HEK293 (cell line): ENCODE measurements around the gene TMEM121.
A peak's percentile ranks its signal among the peaks of the same experiment; 100 is the strongest.
"Not testable (repeated sequence)": the region's sequence is repeated elsewhere in the genome, so short reads cannot be mapped to it uniquely, and the experiment has no call there.

ENCODE experiments used
- CTCF ChIA-PET: fragments of 350-600 bp; formaldehyde crosslinking; extraction: SDS; loops from one replicate; lab custom pipeline; 2021; ENCODE audit warnings: antibody characterized with exemption; lab: Yijun Ruan, JAX
- POLR2A ChIA-PET: fragments of 300-600 bp; formaldehyde crosslinking; extraction: SDS; loops from one replicate; lab custom pipeline; 2020; ENCODE audit warnings: antibody characterized with exemption, inconsistent platforms; lab: Yijun Ruan, JAX
- H3K27ac ChIP-seq: fragments of 200-500 bp; sonication (Bioruptor generic); 2 replicates; pipeline ENCODE4 v1.5.1; 2014; ENCODE audit warnings: low read depth, low read length, control low read depth, inconsistent platforms; ENCODE audit errors: extremely low read depth
- H3K36me3 ChIP-seq, 2 experiments: fragments of 200-500 bp in 1 of 2; sonication (Bioruptor generic) in 1 of 2; 1 replicate in 1 of 2; 2 replicates in 1 of 2; pipeline ENCODE4 v1.5.1; 2014 to 2017; ENCODE audit warnings: inconsistent platforms in 2 of 2, low read length in 2 of 2; ENCODE audit not compliant: control insufficient read depth in 2 of 2, insufficient read depth in 1 of 2
- H3K4me1 ChIP-seq: fragments of 200-500 bp; sonication (Bioruptor generic); 2 replicates; pipeline ENCODE4 v1.5.1; 2014; ENCODE audit warnings: mild to moderate bottlenecking, low read length, inconsistent platforms; ENCODE audit not compliant: control insufficient read depth, insufficient read depth
- H3K4me3 ChIP-seq: 2 replicates; pipeline ENCODE4 v1.5.1; 2011; ENCODE audit warnings: low read depth, mild to moderate bottlenecking, control low read depth, low read length, moderate library complexity
- H3K9me3 ChIP-seq: fragments of 200-500 bp; sonication (Bioruptor generic); 2 replicates; pipeline ENCODE4 v1.5.1; 2014; ENCODE audit warnings: low read depth, low read length, inconsistent platforms; ENCODE audit not compliant: control insufficient read depth, insufficient read depth
- EGR2 ChIP-seq: fragments of 450-650 bp; formaldehyde crosslinking; IDR thresholded peaks from 2 replicates; pipeline ENCODE4 v1.5.1; 2016; ENCODE audit warnings: low read depth, missing biosample characterization, missing genetic modification characterization
- GLI4 ChIP-seq: fragments of 450-650 bp; formaldehyde crosslinking; IDR thresholded peaks from 2 replicates; pipeline ENCODE4 v1.5.1; 2016; ENCODE audit warnings: missing biosample characterization, missing genetic modification characterization
- HOXD13 ChIP-seq: sonication (generic); formaldehyde crosslinking; IDR thresholded peaks from 2 replicates; pipeline ENCODE4 v1.8.0; 2022; ENCODE audit warnings: missing genetic modification reagents, borderline replicate concordance
- KLF1 ChIP-seq: fragments of 450-650 bp; formaldehyde crosslinking; IDR thresholded peaks from 2 replicates; pipeline ENCODE4 v1.5.1; 2016; ENCODE audit warnings: missing biosample characterization, missing genetic modification characterization
- KLF16 ChIP-seq: fragments of 450-650 bp; formaldehyde crosslinking; IDR thresholded peaks from 2 replicates; pipeline ENCODE4 v1.5.1; 2017; ENCODE audit warnings: missing biosample characterization, missing genetic modification characterization
- MEIS1 ChIP-seq: sonication (generic); formaldehyde crosslinking; IDR thresholded peaks from 2 replicates; pipeline ENCODE4 v1.8.1; 2022; ENCODE audit warnings: missing genetic modification reagents, mild to moderate bottlenecking, borderline replicate concordance
- SETDB1 ChIP-seq: IDR thresholded peaks from one replicate; pipeline ENCODE4 v1.6.1; 2017; ENCODE audit warnings: mild to moderate bottlenecking, low read length, moderate library complexity, mixed read lengths; ENCODE audit not compliant: insufficient read length
- ZEB2 ChIP-seq: fragments of 450-650 bp; formaldehyde crosslinking; IDR thresholded peaks from 2 replicates; pipeline ENCODE4 v1.5.1; 2016; ENCODE audit warnings: missing biosample characterization, missing genetic modification characterization
- ZFHX2 ChIP-seq: fragments of 450-650 bp; formaldehyde crosslinking; conservative IDR thresholded peaks from 2 replicates; pipeline ENCODE4 v1.5.1; 2016; ENCODE audit warnings: missing biosample characterization, missing genetic modification characterization
- ZNF133 ChIP-seq: fragments of 450-650 bp; formaldehyde crosslinking; IDR thresholded peaks from 2 replicates; pipeline ENCODE4 v1.5.1; 2016; ENCODE audit warnings: missing biosample characterization, missing genetic modification characterization
- ZNF169 ChIP-seq: fragments of 450-650 bp; formaldehyde crosslinking; IDR thresholded peaks from 2 replicates; pipeline ENCODE4 v1.5.1; 2016; ENCODE audit warnings: missing biosample characterization, missing genetic modification characterization
- ZNF223 ChIP-seq: fragments of 450-650 bp; formaldehyde crosslinking; IDR thresholded peaks from 2 replicates; pipeline ENCODE4 v1.5.1; 2016; ENCODE audit warnings: missing biosample characterization, missing genetic modification characterization
- ZNF404 ChIP-seq: fragments of 450-650 bp; formaldehyde crosslinking; IDR thresholded peaks from 2 replicates; pipeline ENCODE4 v1.5.1; 2017; ENCODE audit warnings: missing biosample characterization, missing genetic modification characterization
- ZNF433 ChIP-seq: fragments of 450-650 bp; formaldehyde crosslinking; IDR thresholded peaks from 2 replicates; pipeline ENCODE4 v1.5.1; 2016; ENCODE audit warnings: missing biosample characterization, missing genetic modification characterization, low read depth
- ZNF621 ChIP-seq: fragments of 450-650 bp; formaldehyde crosslinking; IDR thresholded peaks from 2 replicates; pipeline ENCODE4 v1.5.1; 2017; ENCODE audit warnings: missing biosample characterization, missing genetic modification characterization
- TF ChIP-seq, protein P1 (sequence below): fragments of 450-650 bp; formaldehyde crosslinking; IDR thresholded peaks from 2 replicates; pipeline ENCODE4 v1.5.1; 2016; ENCODE audit warnings: missing biosample characterization, missing genetic modification characterization, borderline replicate concordance
- TF ChIP-seq, protein P2 (sequence below): fragments of 450-650 bp; formaldehyde crosslinking; IDR thresholded peaks from 2 replicates; pipeline ENCODE4 v1.5.1; 2016; ENCODE audit warnings: missing biosample characterization, missing genetic modification characterization
- TF ChIP-seq, protein P3 (sequence below): fragments of 450-650 bp; formaldehyde crosslinking; IDR thresholded peaks from 2 replicates; pipeline ENCODE4 v1.5.1; 2017; ENCODE audit warnings: missing biosample characterization, missing genetic modification characterization
- TF ChIP-seq, protein P4 (sequence below): fragments of 450-650 bp; formaldehyde crosslinking; IDR thresholded peaks from 2 replicates; pipeline ENCODE4 v1.5.1; 2017; ENCODE audit warnings: missing biosample characterization, missing genetic modification characterization

TMEM121 gene

DNA sequence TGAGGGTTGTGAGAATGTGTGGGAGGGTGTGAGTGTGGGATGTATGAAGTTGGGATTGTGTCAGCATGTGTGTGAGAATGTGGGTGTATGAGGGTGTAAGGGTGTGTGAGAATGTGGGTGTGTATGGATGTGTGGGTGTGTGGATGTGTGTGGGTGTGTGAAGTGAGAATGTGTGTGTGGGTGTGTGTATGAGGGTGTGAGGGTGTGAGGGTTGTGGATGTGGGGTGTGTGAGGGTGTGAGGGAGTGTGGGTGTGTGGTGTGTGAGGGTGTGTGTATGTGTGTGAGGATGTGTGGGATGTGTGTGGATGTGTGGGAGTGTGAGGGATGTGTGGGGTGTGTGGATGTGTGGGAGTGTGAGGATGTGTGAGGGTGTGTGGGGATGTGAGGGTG lies 37.0 kb downstream of the TMEM121 start (continued):
- TF ChIP-seq, protein P1, sequence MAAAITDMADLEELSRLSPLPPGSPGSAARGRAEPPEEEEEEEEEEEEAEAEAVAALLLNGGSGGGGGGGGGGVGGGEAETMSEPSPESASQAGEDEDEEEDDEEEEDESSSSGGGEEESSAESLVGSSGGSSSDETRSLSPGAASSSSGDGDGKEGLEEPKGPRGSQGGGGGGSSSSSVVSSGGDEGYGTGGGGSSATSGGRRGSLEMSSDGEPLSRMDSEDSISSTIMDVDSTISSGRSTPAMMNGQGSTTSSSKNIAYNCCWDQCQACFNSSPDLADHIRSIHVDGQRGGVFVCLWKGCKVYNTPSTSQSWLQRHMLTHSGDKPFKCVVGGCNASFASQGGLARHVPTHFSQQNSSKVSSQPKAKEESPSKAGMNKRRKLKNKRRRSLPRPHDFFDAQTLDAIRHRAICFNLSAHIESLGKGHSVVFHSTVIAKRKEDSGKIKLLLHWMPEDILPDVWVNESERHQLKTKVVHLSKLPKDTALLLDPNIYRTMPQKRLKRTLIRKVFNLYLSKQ (tag by site-specific recombination) = no peak
- TF ChIP-seq ZNF404 (tag by site-specific recombination) = no peak
- TF ChIP-seq, protein P2, sequence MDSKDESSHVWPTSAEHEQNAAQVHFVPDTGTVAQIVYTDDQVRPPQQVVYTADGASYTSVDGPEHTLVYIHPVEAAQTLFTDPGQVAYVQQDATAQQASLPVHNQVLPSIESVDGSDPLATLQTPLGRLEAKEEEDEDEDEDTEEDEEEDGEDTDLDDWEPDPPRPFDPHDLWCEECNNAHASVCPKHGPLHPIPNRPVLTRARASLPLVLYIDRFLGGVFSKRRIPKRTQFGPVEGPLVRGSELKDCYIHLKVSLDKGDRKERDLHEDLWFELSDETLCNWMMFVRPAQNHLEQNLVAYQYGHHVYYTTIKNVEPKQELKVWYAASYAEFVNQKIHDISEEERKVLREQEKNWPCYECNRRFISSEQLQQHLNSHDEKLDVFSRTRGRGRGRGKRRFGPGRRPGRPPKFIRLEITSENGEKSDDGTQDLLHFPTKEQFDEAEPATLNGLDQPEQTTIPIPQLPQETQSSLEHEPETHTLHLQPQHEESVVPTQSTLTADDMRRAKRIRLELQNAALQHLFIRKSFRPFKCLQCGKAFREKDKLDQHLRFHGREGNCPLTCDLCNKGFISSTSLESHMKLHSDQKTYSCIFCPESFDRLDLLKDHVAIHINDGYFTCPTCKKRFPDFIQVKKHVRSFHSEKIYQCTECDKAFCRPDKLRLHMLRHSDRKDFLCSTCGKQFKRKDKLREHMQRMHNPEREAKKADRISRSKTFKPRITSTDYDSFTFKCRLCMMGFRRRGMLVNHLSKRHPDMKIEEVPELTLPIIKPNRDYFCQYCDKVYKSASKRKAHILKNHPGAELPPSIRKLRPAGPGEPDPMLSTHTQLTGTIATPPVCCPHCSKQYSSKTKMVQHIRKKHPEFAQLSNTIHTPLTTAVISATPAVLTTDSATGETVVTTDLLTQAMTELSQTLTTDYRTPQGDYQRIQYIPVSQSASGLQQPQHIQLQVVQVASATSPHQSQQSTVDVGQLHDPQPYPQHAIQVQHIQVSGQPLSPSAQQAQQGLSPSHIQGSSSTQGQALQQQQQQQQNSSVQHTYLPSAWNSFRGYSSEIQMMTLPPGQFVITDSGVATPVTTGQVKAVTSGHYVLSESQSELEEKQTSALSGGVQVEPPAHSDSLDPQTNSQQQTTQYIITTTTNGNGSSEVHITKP = no peak
- peak; percentile 94 for TF ChIP-seq EGR2
- TF ChIP-seq KLF16 (tag by site-specific recombination) = no peak
- TF ChIP-seq SETDB1 = no peak
- TF ChIP-seq ZEB2 = no peak
- TF ChIP-seq ZFHX2 (tag by site-specific recombination) = peak; percentile 96
- TF ChIP-seq KLF1 (tag by site-specific recombination) = no peak
- TF ChIP-seq, protein P3, sequence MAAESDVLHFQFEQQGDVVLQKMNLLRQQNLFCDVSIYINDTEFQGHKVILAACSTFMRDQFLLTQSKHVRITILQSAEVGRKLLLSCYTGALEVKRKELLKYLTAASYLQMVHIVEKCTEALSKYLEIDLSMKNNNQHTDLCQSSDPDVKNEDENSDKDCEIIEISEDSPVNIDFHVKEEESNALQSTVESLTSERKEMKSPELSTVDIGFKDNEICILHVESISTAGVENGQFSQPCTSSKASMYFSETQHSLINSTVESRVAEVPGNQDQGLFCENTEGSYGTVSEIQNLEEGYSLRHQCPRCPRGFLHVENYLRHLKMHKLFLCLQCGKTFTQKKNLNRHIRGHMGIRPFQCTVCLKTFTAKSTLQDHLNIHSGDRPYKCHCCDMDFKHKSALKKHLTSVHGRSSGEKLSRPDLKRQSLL (tag by site-specific recombination) = no peak
- TF ChIP-seq HOXD13 (CRISPR knock-in tag) = no peak
- TF ChIP-seq ZNF133 (tag by site-specific recombination) = no peak
- no peak for TF ChIP-seq ZNF169
- TF ChIP-seq ZNF433 (tag by site-specific recombination) = no peak
- TF ChIP-seq ZNF621 (tag by site-specific recombination) = peak; percentile 14; the same call in 1 of the 2 replicates
- no peak for TF ChIP-seq ZNF223 (tag by site-specific recombination)
- TF ChIP-seq MEIS1 (CRISPR knock-in tag) = no peak
- TF ChIP-seq, protein P4, sequence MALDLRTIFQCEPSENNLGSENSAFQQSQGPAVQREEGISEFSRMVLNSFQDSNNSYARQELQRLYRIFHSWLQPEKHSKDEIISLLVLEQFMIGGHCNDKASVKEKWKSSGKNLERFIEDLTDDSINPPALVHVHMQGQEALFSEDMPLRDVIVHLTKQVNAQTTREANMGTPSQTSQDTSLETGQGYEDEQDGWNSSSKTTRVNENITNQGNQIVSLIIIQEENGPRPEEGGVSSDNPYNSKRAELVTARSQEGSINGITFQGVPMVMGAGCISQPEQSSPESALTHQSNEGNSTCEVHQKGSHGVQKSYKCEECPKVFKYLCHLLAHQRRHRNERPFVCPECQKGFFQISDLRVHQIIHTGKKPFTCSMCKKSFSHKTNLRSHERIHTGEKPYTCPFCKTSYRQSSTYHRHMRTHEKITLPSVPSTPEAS (tag by site-specific recombination) = no peak
- TF ChIP-seq GLI4 (tag by site-specific recombination) = 0 out of 2 replicates have a peak, but pooled peaks have one; percentile 52
- TF ChIP-seq, all 188 proteins: peak for 6

DNA sequence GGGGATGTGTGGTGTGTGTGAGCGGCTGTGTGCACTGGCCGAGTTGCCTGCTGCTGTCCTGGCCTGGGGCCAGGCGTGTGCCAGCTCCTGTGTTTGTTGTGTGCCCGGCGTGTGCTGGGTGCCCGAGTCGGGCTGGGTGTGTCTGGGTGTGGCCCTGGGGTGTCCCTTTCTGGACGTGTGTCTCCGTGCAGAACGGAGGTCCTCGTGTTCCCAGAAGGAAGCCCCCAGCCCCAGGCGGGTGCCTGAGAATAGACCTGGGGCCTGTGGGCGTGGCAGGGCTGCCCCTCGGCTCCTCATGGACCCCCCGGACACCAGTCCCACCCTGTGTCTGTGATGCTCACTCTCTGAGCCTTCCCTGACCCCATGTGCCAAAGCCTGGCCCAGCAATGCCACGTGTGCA lies 38.2 kb downstream of the TMEM121 start:
- H3K27ac ChIP-seq, H3K36me3 ChIP-seq, H3K4me1 ChIP-seq, POLR2A ChIA-PET, H3K9me3 ChIP-seq, CTCF ChIA-PET, H3K4me3 ChIP-seq: not testable (repeated sequence)
